COLO668 (cell line): Measurements from ENCODE around the gene TMED3.

Source experiments
- DNase-seq: peaks from one replicate; lab custom pipeline; 2025; ENCODE audit not compliant: unreplicated experiment; lab: John Stamatoyannopoulos, UW

TMED3 gene

DNA sequence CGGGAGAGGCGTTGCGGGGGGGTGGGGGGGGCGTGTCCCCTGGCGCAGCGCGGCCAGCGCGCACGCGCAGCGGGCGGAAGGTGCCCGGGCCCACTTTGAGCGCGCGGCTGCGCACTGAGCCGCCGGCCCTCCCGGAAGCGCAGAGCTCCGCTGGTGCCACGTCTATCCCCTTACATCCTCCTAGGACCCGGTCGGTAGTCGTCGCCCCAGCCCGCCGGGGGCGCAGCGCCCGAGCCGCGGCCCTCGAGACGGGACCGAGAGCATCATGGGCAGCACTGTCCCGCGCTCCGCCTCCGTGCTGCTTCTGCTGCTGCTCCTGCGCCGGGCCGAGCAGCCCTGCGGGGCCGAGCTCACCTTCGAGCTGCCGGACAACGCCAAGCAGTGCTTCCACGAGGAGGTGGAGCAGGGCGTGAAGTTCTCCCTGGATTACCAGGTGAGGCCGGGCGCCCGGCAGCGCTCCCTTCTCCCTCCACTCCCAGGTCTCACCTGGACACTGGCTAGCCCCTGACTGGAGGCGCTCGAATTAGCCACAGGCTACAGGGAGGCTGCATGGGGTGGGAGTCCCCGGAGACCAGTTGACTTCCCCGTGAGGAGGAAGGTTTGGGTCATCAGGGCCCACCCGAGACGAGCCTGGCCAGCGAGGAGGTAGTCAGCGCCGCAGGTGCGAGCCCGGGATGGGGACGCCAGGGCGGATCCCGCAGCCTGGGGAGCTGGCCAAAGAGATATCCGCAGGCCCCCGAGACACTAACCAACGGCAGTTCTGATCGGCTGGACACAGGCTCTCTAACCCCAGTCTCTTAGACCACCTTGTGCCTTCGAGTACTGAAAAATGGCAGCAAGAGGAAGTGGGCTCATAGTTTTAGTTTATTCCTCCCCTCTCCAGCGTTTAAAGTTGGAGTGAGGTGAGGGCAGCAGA is at the start of gene TMED3:
TMED3 (plus strand) TSS at position 128 of the 916 bp plus-strand sequence; CDS start at position 266, 138 bp downstream.
- DNase-seq: peak; percentile 89

DNA sequence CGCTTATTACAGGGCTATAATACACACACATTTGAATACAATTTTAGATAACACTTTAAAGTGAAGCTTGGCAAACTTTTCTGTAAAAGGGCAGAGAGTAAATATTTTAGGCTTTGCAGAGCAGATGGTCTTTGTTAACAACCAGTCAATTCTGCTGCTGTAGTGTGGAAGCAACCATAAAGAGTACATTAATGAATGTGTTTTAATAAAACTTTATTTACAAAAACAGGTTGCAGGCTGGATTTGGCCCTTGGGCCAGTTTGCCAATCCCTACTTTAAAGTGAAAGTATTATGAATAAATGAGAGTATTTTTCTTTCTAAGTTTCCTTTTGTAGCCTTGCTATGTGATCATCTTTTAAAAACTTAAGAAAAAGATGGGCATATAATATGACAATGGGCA is 49.1 kb upstream of the TMED3 start:
- no peak for DNase-seq

DNA sequence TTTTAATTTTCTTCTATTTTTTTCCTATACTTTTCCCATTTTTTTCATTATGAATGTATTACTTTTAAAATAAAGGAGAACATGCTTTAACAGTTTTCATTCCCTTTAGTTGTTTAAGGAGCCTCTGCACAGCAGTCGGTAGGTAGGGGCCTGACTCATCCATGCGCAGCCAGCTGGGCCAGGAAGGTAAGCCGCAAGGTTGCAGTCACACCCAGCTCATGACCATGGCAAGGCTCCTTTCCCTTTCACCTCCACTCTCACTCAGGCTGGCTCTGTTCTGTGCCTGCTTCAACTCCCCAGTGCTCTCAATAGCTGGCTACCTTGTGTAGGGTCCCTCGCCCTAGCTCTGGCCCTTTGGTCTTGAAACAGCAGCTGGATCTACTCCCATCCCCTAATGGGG is 45.7 kb upstream of the TMED3 start:
- no peak for DNase-seq

DNA sequence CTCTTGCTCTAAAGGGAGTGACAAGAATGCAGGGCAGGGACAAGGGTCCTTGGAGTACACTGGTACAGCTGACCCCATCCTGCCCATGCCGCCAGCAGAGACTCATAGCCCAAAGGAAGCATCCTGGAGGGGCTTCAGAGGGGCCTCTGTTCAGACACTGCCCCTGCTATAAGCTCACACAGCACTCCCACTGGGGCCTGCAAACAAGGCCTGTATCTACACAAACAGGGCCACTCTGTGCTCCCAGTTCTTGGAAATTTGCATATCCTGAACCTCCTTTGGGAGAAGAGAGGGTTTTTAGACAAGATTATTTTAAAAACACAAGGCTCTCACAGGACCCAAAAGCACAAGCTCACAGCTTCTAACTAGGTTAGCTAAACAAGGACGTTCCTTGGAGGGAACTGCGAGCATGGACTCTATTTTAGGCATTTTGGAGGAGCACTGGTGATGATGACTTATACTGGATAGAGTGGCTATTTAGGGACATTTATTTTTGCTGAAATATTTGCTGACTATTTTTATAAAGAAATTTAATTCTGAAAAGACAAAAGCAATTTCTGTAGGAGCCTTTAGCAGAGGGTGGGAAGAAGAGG is 44.8 kb upstream of the TMED3 start:
- DNase-seq: no peak

DNA sequence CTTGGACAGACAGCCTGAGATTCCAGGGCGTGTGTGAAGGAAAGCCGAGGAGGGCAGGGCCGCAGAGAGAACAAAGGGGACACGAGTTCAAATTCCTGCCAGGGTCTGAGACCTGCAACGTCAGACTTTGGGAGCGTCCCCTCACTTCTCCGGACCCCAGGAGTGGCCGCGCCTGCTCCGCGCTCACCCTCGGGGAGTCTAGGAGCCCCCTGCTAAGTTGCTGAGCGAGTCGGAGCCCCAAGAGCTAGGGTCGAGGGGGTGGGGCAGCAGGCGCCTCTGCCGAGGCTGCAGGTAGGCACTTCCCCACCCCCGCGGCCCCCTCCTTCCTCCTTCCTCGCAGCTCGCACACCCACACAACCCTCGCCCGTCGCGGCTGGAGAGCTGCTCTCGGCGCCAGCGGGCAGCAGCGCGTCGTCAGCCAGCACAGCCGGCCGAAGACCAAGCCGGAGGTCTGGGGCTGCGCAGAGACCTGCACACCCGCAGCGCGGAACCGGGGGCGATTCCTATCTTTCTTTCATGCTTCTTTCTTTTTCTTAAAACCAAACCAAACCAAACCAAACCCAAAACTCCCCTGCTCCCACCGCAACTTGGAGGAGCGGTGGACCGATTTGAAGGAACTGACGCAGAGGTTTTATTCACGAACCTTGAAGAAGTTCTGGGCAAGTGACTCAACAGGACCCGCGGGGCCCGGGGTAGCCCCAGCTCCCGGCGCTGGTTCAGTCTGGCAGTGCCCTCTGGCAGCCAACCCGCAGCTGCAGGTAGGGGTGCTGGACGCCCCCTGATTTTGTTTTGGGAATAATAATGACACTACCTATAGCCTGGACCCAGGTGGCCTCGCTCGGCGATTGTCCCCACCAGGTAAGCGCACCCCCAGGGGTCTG is 28.3 kb upstream of the TMED3 start, which contains the start of gene ANKRD34C:
ANKRD34C (plus strand) TSS at position 352 of the 881 bp plus-strand sequence. CDS start 10,563 bp downstream, outside the sequence.
- no peak for DNase-seq

DNA sequence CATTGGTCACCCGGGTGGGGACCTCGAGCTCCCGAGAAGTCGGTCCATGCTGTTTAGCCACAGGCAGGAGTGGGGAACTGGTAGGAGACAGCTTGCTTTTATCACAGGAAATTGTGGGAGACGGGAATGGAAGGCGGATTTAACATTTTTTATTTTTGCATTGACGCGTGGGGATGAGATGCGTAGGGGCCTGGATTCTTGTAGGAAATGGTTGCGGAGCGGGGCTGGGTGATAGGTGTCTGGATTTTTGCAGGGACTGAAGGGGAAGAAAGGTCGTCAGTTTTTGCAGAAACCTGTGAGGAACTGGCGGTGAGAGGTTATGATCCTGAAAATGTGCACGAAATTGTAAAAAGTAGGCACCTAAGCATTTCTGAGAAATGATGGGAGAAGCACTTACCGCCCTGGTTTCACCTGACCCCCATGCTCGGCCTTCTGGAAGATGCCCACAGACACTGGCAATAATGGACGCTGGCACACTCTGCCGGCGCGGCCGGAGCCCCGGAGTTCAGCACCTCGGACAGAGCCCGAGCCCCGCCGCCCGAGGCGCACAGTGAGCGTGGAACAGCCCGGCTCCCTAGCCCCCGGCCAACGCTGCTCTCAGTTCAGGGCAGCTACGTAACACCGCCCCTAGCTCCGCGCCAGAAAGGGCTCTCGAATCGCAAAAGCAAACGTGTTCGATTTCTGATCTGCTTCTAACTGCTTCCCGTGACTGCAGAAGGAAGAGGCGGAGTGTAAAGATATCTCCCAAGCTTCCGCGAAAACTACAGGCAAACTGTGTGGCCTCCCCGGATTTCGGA is 27.5 kb upstream of the TMED3 start:
- DNase-seq: no peak

DNA sequence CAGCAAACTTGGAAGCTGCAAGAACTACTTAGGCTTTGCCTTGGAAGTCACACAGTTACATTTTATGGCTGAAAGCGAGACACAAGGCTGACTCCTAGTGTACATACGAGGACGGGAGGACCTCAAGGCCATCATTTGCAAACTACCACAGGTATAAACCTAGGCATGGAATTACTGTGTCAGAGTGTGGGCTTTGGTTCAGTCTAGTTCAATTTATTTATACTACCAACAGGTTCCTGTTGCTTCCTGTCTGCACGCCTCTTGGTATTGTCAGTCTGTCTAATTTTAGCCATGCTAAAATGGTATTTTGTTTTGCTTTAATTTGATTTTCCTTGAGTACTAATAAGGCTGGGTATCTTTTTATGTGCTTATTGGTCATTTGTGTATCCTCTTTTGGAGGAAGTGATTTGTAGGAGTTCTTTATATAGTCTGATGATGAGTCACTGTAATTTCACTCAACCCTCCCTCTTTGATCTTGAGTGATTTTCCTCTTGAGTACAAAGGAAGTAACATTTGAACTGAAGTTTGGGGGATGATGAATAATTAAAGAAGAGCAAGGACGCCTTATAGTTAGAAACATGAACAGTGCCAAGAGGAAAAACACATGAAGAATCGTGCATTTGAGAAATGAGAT is 20.2 kb upstream of the TMED3 start:
- no peak for DNase-seq

DNA sequence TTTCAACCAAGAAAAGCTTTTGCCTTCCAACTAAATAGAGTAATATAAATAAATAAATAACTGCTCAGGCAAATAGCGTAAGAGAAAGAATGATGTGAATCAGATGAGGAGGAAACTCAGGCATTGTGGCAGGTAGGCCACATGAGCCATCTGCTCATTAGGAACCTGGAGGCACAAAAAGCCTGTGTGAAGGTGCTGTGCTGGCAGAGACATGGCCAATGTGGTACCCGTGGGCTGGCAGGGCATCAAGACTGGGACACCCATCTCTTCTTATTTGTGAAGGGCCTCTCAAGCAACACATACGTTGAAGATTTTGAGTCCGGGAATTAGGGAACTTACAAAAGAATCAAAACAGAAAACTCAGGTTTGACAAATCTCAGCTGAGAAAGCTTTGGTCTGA is 18.9 kb upstream of the TMED3 start:
- no peak for DNase-seq

DNA sequence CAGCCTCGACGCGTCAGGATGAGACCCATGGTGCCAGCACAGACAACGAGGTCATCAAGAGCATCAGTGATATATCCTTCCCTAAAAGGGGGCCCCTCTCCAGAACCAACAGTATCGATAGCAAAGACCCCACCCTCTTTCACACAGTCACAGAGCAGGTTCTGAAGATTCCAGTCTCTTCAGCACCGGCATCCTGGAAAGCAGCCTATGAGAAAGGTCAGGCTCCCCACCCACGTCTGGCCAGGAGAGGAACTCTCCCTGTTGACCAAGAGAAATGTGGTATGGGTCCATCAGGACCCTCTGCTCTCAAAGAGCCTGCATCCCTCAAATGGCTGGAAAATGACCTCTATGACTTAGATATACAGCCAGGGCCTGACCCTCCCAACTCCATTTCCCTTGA is 16.8 kb upstream of the TMED3 start:
- DNase-seq: no peak

DNA sequence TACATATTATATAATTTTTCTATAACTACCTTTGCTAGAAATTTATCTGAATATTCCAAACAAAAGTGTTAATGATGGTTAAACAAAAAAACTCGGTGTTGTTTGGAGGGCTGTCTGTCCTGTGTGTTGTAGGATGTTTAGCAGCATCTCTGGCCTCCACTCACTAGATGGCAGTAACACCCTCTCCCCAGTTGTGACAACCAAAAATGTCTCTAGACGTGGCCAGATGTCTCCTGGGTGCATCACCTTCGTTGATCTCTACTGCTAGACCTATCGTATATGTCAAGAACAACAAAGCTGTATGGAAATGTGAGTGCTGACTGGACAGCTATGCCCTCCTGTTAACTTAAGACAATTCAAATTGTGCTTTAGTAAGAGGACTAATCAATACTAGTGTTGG is 14.3 kb upstream of the TMED3 start:
- no peak for DNase-seq

DNA sequence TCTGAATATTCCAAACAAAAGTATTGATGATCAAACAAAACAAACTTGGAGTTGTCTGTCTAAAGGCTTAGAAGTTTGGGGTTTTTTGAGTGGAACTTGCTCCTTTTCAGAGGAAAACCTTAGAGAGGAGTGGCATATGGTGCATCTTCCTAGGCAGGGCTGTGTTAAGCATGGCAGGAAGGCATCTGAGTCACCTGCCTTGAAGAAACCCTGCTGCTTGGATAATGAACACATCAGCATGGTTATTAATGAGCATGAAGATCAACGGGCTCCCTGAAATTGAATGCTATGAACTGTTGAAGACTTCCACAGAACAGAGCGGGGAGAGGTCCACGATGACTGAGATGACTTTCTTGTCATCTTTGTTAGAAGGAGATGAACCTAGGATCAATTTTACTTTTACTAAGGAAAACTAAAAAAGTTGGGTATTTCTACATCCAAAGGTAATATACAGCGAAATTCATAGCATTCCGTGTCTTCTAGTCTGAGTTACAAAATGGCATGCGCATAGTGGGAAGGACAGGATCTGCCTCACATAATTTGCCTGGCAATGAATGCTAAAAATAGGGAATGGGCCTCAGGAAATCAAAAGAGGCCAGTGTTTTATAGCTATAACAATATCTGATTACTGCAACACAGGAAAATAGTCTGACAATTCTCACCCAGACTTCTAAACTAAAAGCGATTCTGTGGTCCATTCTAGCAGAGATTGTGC is 11.6 kb upstream of the TMED3 start:
- DNase-seq: no peak

DNA sequence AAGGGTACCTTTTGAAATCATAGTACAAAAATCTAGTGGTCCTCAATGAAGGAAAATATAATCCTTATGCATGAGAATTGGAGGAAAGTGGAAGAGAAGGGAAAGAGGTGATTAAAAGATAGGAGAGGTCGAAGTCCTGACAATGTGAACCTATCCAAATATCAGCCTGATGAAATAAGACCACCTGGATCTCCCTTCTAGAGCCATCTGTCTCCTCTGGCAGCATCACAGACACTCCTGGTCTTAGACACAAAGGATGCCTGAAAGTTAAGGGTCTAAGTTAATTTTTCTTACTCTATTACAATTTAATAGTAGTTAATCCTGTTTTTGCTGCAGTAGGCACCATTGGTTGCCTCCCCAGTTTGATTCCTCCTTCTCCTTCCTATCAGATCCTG is 11.1 kb upstream of the TMED3 start:
- DNase-seq: no peak

DNA sequence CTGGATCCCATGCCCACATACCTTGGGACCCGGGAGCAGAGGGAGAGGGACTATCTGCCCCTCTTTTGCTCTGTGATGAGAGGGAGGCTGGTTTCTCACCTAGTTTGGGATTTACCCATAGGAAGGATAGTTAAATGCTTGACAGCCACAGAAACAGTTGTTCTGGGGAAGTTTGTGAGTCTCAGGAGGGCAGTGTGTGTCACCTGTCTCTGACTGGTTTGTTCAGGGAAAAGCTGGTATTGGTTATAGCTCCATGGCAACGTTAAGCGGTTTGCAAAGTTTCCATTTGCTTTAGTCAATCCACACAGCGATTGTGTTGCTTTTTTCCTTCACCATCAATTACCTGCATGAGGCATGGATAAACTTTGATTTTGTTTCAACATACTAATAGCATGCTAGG is 3.7 kb upstream of the TMED3 start:
- DNase-seq: no peak

DNA sequence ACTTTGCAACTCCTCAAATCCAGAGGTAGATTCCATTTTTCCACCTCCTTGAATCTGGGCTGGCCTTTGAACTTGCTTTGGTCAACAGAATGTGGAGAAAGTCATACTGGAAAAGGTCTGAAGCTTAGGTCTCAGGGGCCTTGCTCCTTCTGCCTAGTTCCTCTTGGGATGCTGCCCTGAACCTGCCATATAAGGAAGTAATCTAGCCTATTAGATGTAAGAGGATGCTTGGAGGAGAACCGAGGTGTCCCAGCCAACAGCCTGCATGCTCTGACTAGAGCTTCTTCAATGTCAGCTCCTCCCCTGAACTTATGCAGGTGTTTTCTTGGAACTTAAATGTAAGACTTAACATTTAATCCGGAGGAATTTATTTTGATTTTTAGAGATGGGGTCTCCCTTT is 2.0 kb upstream of the TMED3 start:
- no peak for DNase-seq

DNA sequence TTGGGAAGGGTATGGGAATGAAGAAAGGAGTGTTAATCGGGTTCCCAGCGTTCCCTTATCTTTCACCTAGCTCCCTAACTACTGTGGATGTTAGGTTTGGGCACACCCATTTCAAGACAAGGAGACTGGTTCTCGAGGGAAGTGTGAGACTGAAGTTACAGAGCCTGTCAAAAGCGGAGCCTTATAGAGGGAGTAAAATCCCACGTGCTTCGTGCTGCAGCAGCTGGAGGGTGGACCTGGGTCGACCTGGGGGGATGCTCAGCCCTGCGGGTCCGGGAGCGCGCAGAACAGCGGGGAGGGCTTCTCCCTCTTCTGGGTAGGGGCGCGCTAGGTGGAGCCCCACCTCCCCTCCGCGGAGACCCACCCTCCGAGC is 314 bp upstream of the TMED3 start:
- DNase-seq: no peak

DNA sequence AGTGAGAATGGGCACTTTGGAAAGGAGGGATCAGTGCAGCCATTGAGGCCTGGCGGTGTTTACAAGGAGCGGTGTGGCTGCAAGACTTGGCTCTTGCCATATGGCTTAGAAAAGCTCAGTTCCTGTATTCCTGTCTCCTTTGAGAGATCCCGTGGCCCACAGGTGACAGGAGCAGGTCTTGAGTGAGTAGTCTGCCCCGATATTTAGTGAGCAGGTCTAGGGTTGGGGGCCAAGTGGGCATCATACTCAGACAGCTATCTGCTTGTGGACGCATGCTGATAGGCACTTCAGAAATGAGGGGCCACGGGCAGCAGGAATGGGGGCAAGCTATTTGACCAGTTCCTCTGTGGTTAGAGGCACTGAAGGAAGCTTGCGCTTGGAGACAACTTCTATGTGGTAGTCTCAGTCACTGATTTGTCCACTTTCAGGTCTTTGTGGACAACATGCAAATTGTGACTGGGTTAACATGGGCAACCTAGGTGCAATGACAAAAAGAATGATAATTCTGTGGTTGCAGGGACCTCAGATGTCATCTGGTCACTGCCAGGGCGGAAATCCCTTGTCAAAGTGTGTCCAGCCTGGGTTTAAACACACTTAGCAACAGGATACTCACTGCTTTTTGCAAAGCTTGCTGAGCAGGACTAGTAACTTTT is 1.1 kb downstream of the TMED3 start:
- DNase-seq: no peak

DNA sequence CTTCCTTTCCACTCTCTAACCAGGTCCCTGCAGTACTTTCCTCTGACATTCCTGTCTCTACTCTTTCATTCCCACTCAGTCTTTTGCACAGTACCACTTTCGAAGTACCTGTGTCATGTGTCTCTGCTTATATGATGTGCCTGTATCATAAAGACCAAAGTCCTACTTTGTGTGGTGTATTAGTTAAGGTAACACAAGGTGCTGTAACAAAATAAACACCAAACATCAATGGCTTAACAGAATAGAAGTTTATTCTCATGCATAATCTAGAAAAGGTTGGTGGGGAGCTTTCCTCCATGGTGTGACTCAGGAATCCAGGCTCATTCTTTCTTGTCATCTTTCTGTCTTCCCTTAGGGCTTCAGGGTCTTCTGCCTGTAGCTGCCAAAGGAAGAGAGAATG is 3.3 kb downstream of the TMED3 start:
- no peak for DNase-seq

DNA sequence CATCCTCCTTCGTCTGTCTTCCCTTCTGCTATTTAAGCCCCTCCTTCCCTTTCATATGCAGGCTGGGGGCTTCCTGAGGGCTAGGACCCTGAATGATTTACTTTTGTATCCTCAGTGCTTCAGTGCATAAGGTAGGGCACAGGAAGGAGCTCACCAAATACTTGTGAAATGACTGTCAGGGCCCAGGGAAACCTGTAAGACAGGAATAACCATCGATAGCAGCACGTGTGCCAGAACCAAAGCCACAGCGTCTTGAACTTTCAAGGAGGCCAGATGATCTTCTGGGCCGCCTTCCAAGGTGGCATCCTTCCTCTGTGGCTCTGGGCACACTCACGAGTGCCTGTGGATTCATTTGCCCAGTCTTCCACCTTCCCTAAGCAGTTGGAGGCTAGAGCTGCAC is 3.9 kb downstream of the TMED3 start:
- no peak for DNase-seq
